ENCODE measurements around the gene USH1G. TPM values are rescaled to one million over a fixed set of nuclear protein-coding genes. Genes with fewer than 3 reads are reported as not detected.

USH1G gene
- total and polyA plus RNA-seq, 8 donors, result 0.06 to 0.13 (median 0.12) TPM; not detected in 3

DNA sequence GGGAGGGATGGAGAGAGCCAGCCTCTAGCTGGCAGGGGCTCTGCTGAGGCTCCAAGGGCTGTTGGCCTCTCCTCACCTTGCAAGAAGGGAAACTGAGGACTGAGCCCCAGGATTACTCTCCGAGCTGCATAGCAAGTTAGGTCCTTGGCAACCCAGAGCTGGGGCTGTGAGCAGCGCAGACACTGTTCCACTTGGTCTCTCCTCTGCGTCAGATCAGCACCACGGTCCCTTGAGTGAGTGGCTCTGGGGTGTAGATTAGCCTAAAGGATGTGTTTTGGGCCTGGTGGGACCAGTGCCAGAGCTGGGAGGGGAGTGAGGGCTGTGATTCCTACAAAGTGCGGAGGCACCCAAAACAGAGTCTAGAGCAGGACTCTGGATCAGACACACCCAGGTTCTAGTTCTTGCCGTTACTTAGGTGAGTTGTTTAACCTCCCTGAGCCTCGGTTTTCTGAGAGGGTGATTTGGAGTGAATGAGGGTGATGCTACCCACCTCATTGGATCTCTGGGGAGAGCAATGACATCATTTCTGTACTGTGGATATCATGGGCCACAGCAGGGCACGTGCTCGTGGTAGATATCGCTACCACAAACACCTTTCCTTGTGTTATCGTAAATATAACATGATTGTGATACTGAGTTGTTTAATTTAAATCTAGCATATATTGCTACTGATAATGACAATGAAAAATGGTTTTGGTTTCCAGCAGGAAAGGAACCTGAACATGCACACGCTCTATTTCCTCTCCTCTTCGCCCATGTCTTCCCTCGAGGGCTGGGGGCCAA, 21.5 kb downstream of the USH1G start:
- Histone ChIP-seq H3K4me1 (no peaks in the 10 kb centered on the region), H3K27me3 (peaks cover 0 to 54% of the 10 kb centered on the region in 2 donors), H3K36me3 (no peaks in the 10 kb centered on the region), H3K27ac (no peak overlapping the region), H3K9me3 (no peaks in the 10 kb centered on the region), H3K4me3 (no peak overlapping the region)
- intact Hi-C loops (cut with DNase I), result no loop called here
- no peak for ATAC-seq
- no peak for TF ChIP-seq CTCF (IDR thresholded peaks at IDR 0.05)
- DNase-seq, result peak in 1 of 4 donors; percentile 28

DNA sequence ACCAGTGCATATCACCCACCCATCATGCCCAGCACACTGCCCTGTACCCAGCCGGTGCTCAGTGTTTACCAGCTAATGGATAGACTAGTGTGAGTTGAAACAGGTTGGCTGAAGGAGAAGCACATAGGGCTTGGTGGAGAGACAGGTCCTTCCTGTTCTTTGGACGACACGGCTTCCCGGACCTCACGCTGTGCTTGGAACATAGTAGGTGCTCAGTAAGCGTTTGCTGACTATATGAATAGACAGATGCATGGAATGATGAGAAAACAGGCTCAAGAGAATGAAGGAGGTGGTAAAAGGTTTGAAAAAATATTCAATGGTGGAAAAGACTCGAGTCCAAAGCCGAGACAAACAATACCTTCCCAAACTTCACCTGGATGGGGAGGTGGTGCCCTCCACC, 22.8 kb downstream of the USH1G start:
- Histone ChIP-seq H3K4me1 (no peaks in the 10 kb centered on the region), H3K27me3 (peaks cover 8 to 59% of the 10 kb centered on the region in 2 donors), H3K27ac (no peak overlapping the region), H3K4me3 (no peak overlapping the region), H3K36me3 (no peaks in the 10 kb centered on the region), H3K9me3 (no peaks in the 10 kb centered on the region)
- DNase-seq (peak in 1 of 4 donors; percentile 13), ATAC-seq (no peak)
- no peak for TF ChIP-seq CTCF (IDR thresholded peaks at IDR 0.05)
- intact Hi-C loops (cut with DNase I), result no loop called here

GRCh38 chr17:74898376-74898946, 24.6 kb downstream of the USH1G start:
- H3K27me3 ChIP-seq, result peaks cover 24 to 59% of the 10 kb centered on the region in 2 donors
- DNase-seq, result no peak
- intact Hi-C loops (cut with DNase I), result no loop called here

DNA sequence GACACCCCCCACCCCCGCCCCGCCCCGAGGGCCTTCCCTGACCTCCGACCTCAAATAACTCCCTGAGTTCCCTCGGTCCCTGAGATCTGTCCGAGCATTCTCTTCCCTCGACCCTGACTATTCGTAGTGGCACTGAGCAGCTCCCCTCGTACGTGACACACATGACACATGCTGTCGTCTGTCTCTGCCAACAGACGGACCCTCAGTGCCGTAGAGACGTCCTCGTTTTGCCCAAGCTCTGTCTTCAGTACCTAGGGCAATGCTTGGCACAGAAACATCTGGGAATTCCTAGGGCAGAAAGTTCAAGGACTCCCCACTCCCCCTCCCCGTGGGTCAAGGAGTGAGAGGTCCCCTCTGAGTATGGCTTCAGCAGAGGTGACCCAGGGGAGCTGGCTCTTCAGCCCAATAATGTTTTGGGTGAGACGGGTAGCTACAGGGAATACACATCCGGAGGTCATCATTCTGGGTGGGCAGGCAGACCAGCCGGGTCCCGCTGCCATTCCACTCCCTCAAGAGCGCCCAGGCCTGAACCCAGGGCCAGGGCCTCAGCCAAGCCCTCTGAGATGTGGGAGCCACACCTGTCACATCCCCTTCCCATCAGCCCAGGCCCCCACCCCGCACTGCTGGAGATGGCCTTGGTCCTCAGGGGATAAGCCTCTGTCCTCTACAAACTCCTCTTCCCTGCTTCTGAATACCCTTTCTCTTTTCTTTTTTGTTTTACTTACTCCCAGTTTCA, 29.0 kb downstream of the USH1G start:
- Histone ChIP-seq H3K4me3 (no peak overlapping the region), H3K27ac (no peak overlapping the region), H3K27me3 (peaks cover 39 to 74% of the 10 kb centered on the region in 2 donors), H3K36me3 (no peaks in the 10 kb centered on the region), H3K9me3 (no peaks in the 10 kb centered on the region), H3K4me1 (peaks cover 0 to 17% of the 10 kb centered on the region in 2 donors)
- no peak for TF ChIP-seq CTCF (IDR thresholded peaks at IDR 0.05)
- DNase-seq (no peak), ATAC-seq (no peak)
- intact Hi-C loops (cut with DNase I), result no loop called here

More at GRCh38 chr17:74898376-74898946, 24.6 kb downstream of the USH1G start:
- TF ChIP-seq CTCF (IDR thresholded peaks at IDR 0.05), result no peak
- ATAC-seq, result no peak
- H3K36me3 ChIP-seq, result no peaks in the 10 kb centered on the region
- H3K27ac ChIP-seq, result no peak overlapping the region
- peaks cover 0 to 7% of the 10 kb centered on the region in 2 donors for H3K4me1 ChIP-seq
- no peaks in the 10 kb centered on the region for H3K9me3 ChIP-seq
- H3K4me3 ChIP-seq, result no peak overlapping the region

Data from left lung (tissue), 10 donors.